ENCODE measurements around the gene DCUN1D4.

- TF ChIP-seq CTCF (conservative IDR thresholded peaks at IDR 0.05 in 1 of 2, IDR thresholded peaks at IDR 0.05 in 1 of 2; ENCODE audit: low read depth in 1 of 2, low read length in 2 of 2) (peak; percentile 77 to 84), EZH2 (IDR thresholded peaks at IDR 0.05; ENCODE audit: low read length, missing control alignments) (no peak)
Observed at GRCh38 chr4:51831133-51831532, 11.8 kb upstream of the DCUN1D4 start.

Data from fibroblast of lung (primary cell).